ENCODE results near the gene GATAD2B.
"Not testable (repeated sequence)": the region's sequence is repeated elsewhere in the genome, so short reads cannot be mapped to it uniquely, and the experiment has no call there.

Gene GATAD2B

GRCh38 chr1:153929426-153929825, 6.7 kb upstream of the GATAD2B start:
- no peak for DNase-seq

- DNase-seq = no peak
These were observed 6.1 kb upstream of the GATAD2B start for GRCh38 chr1:153928791-153929341.

- DNase-seq = no peak
These were observed 5.5 kb upstream of the GATAD2B start for GRCh38 chr1:153928245-153928644.

- DNase-seq = no peak
These were observed 3.6 kb upstream of the GATAD2B start for GRCh38 chr1:153926405-153926804.

GRCh38 chr1:153922076-153922971, 448 bp downstream of the GATAD2B start:
- DNase-seq = no peak

GRCh38 chr1:153921803-153922075, 1.0 kb downstream of the GATAD2B start:
- no peak for DNase-seq

GRCh38 chr1:153921080-153921802, 1.5 kb downstream of the GATAD2B start:
- no peak for DNase-seq

GRCh38 chr1:153919876-153920852, 2.6 kb downstream of the GATAD2B start:
- DNase-seq = no peak

GRCh38 chr1:153916297-153916696, 6.5 kb downstream of the GATAD2B start:
- DNase-seq = no peak

GRCh38 chr1:153912349-153912748, 10.4 kb downstream of the GATAD2B start:
- no peak for DNase-seq

GRCh38 chr1:153910560-153910959, 12.2 kb downstream of the GATAD2B start:
- DNase-seq = not testable (repeated sequence)

- no peak for DNase-seq
These were observed 14.7 kb downstream of the GATAD2B start for GRCh38 chr1:153908071-153908470.

- DNase-seq = no peak
These were observed 15.6 kb downstream of the GATAD2B start for GRCh38 chr1:153907134-153907533.

- DNase-seq = no peak
These were observed 16.4 kb downstream of the GATAD2B start for GRCh38 chr1:153906396-153906795.

- not testable (repeated sequence) for DNase-seq
These were observed 16.9 kb downstream of the GATAD2B start for GRCh38 chr1:153905908-153906307.

GRCh38 chr1:153903841-153904455, 18.8 kb downstream of the GATAD2B start:
- DNase-seq = no peak

- DNase-seq = no peak
These were observed 23.3 kb downstream of the GATAD2B start for GRCh38 chr1:153899509-153899908.

- DNase-seq = not testable (repeated sequence)
These were observed 26.9 kb downstream of the GATAD2B start for GRCh38 chr1:153895866-153896265.

- not testable (repeated sequence) for DNase-seq
These were observed 31.7 kb downstream of the GATAD2B start for GRCh38 chr1:153891042-153891441.

- no peak for DNase-seq
These were observed 34.2 kb downstream of the GATAD2B start for GRCh38 chr1:153888533-153888932.

- DNase-seq = no peak
These were observed 36.6 kb downstream of the GATAD2B start for GRCh38 chr1:153886127-153886526.

- no peak for DNase-seq
These were observed 39.5 kb downstream of the GATAD2B start for GRCh38 chr1:153883223-153883622.

Measured in NCI-H1417 treated with DMSO at 0.1 percent for 48 hours (cell line).